SK-N-SH treated with all-trans-retinoic acid at 6 μM for 48 hours (cell line): ENCODE data around the gene AOPEP.

Source experiments
- ATAC-seq: fragments of 200-7000 bp; cut with Tn5 transposase; 3 replicates; pipeline ENCODE4 v1.9.1; 2020; ENCODE audit warnings: mild to moderate bottlenecking, moderate library complexity
- ARNTL ChIP-seq: fragments of 450-650 bp; formaldehyde crosslinking; IDR thresholded peaks from 2 replicates; pipeline ENCODE4 v1.5.0; 2020; ENCODE audit warnings: low read depth, mild to moderate bottlenecking, moderate library complexity, borderline replicate concordance
- BACH2 ChIP-seq: fragments of 250-450 bp; sonication (Bioruptor Pico); IDR thresholded peaks from 2 replicates; pipeline ENCODE4 v1.9.0; 2021; ENCODE audit warnings: mild to moderate bottlenecking, borderline replicate concordance
- CREB5 ChIP-seq: fragments of 250-450 bp; sonication (Bioruptor Pico); IDR thresholded peaks from 2 replicates; pipeline ENCODE4 v1.5.1; 2020; ENCODE audit warnings: low read depth, mild to moderate bottlenecking, moderate library complexity
- CSDC2 ChIP-seq: fragments of 250-450 bp; sonication (Bioruptor Pico); IDR thresholded peaks from 2 replicates; pipeline ENCODE4 v1.5.0; 2020; ENCODE audit warnings: mild to moderate bottlenecking, moderate library complexity
- CSRNP3 ChIP-seq: fragments of 250-450 bp; sonication (Bioruptor Pico); IDR thresholded peaks from 2 replicates; pipeline ENCODE4 v1.5.1; 2021; ENCODE audit warnings: mild to moderate bottlenecking, moderate library complexity
- ESRRG ChIP-seq: fragments of 250-450 bp; sonication (Bioruptor Pico); IDR thresholded peaks from 2 replicates; pipeline ENCODE4 v1.6.1; 2021; ENCODE audit warnings: mild to moderate bottlenecking
- GLIS3 ChIP-seq: fragments of 250-450 bp; sonication (Bioruptor Pico); IDR thresholded peaks from 2 replicates; pipeline ENCODE4 v1.5.0; 2020; ENCODE audit warnings: mild to moderate bottlenecking, moderate library complexity
- ISL1 ChIP-seq: fragments of 250-450 bp; sonication (Bioruptor Pico); IDR thresholded peaks from 2 replicates; pipeline ENCODE4 v2.1.2; 2022; ENCODE audit warnings: mild to moderate bottlenecking, moderate library complexity
- POU6F1 ChIP-seq: fragments of 250-450 bp; sonication (Bioruptor Pico); IDR thresholded peaks from 2 replicates; pipeline ENCODE4 v1.8.0; 2021; ENCODE audit warnings: low read depth, mild to moderate bottlenecking, moderate library complexity, borderline replicate concordance
- PPARA ChIP-seq: fragments of 250-450 bp; sonication (Bioruptor Pico); IDR thresholded peaks from 2 replicates; pipeline ENCODE4 v1.5.0; 2020; ENCODE audit warnings: mild to moderate bottlenecking, borderline replicate concordance
- RARB ChIP-seq: fragments of 250-450 bp; sonication (Bioruptor Pico); IDR thresholded peaks from 2 replicates; pipeline ENCODE4 v1.8.0; 2021; ENCODE audit warnings: mild to moderate bottlenecking, moderate library complexity
- SNAI2 ChIP-seq: fragments of 250-450 bp; sonication (Bioruptor Pico); IDR thresholded peaks from 2 replicates; pipeline ENCODE4 v1.5.0; 2020; ENCODE audit warnings: mild to moderate bottlenecking, moderate library complexity
- TCF4 ChIP-seq: fragments of 250-450 bp; sonication (Bioruptor Pico); IDR thresholded peaks from 2 replicates; pipeline ENCODE4 v1.8.0; 2021; ENCODE audit warnings: mild to moderate bottlenecking, moderate library complexity, borderline replicate concordance
- TOX ChIP-seq: fragments of 250-450 bp; sonication (Bioruptor Pico); IDR thresholded peaks from 2 replicates; pipeline ENCODE4 v1.8.0; 2021; ENCODE audit warnings: mild to moderate bottlenecking, moderate library complexity, borderline replicate concordance
- ZC3H10 ChIP-seq: fragments of 250-450 bp; sonication (Bioruptor Pico); IDR thresholded peaks from 2 replicates; pipeline ENCODE4 v1.5.1; 2021; ENCODE audit warnings: mild to moderate bottlenecking, moderate library complexity
- ZFP3 ChIP-seq: fragments of 250-450 bp; sonication (Bioruptor Pico); IDR thresholded peaks from 2 replicates; pipeline ENCODE4 v1.5.0; 2020; ENCODE audit warnings: mild to moderate bottlenecking, moderate library complexity
- ZFP30 ChIP-seq: fragments of 450-650 bp; formaldehyde crosslinking; IDR thresholded peaks from 2 replicates; pipeline ENCODE4 v1.5.0; 2022; ENCODE audit warnings: mild to moderate bottlenecking, moderate library complexity
- ZNF565 ChIP-seq: fragments of 450-650 bp; formaldehyde crosslinking; conservative IDR thresholded peaks from 2 replicates; pipeline ENCODE4 v1.5.0; 2020; ENCODE audit warnings: low read depth, mild to moderate bottlenecking, moderate library complexity
- ZNF70 ChIP-seq: fragments of 450-650 bp; formaldehyde crosslinking; IDR thresholded peaks from 2 replicates; pipeline ENCODE4 v1.5.0; 2020; ENCODE audit warnings: mild to moderate bottlenecking, moderate library complexity
- ZNF8 ChIP-seq: fragments of 450-650 bp; formaldehyde crosslinking; IDR thresholded peaks from 2 replicates; pipeline ENCODE4 v1.5.0; 2020; ENCODE audit warnings: mild to moderate bottlenecking, moderate library complexity
- TF ChIP-seq, protein P1 (sequence below): fragments of 250-450 bp; sonication (Bioruptor Pico); IDR thresholded peaks from 2 replicates; pipeline ENCODE4 v1.5.0; 2020; ENCODE audit warnings: mild to moderate bottlenecking, moderate library complexity
- TF ChIP-seq, protein P2 (sequence below): fragments of 250-450 bp; sonication (Bioruptor Pico); IDR thresholded peaks from 2 replicates; pipeline ENCODE4 v1.8.0; 2020; ENCODE audit warnings: mild to moderate bottlenecking, moderate library complexity, borderline replicate concordance

AOPEP gene

GRCh38 chr9:95027914-95028852 is 301.7 kb downstream of the AOPEP start:
- no peak for TF ChIP-seq PPARA
- TF ChIP-seq RARB (CRISPR knock-in tag): no peak
- no peak for TF ChIP-seq BACH2 (CRISPR knock-in tag)
- TF ChIP-seq ZFP3 (CRISPR knock-in tag): no peak
- TF ChIP-seq GLIS3: no peak
- TF ChIP-seq ARNTL: no peak
- TF ChIP-seq, protein P1, sequence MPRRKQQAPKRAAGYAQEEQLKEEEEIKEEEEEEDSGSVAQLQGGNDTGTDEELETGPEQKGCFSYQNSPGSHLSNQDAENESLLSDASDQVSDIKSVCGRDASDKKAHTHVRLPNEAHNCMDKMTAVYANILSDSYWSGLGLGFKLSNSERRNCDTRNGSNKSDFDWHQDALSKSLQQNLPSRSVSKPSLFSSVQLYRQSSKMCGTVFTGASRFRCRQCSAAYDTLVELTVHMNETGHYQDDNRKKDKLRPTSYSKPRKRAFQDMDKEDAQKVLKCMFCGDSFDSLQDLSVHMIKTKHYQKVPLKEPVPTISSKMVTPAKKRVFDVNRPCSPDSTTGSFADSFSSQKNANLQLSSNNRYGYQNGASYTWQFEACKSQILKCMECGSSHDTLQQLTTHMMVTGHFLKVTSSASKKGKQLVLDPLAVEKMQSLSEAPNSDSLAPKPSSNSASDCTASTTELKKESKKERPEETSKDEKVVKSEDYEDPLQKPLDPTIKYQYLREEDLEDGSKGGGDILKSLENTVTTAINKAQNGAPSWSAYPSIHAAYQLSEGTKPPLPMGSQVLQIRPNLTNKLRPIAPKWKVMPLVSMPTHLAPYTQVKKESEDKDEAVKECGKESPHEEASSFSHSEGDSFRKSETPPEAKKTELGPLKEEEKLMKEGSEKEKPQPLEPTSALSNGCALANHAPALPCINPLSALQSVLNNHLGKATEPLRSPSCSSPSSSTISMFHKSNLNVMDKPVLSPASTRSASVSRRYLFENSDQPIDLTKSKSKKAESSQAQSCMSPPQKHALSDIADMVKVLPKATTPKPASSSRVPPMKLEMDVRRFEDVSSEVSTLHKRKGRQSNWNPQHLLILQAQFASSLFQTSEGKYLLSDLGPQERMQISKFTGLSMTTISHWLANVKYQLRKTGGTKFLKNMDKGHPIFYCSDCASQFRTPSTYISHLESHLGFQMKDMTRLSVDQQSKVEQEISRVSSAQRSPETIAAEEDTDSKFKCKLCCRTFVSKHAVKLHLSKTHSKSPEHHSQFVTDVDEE (CRISPR knock-in tag): no peak
- no peak for ATAC-seq

DNA sequence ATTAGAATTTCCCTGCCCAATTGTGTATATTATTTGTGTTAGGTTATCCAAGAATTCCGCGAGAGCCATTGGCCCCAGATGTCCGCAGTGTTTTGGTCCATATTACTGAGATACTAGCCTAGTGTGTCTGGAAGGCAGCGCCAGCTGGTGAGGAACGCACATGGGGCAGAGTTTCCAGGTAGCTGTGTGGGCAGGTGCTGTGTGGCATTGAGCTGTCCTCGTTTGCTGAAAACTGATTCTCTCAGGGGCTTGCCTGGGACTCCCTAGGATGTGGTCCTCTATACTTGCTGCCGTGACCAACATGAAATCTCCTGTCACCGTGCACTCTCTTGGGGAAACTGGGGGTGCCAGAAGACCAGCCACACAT is 302.3 kb downstream of the AOPEP start:
- ATAC-seq: no peak
- TF ChIP-seq CSDC2 (CRISPR knock-in tag): no peak
- no peak for TF ChIP-seq ZFP30 (CRISPR knock-in tag)
- TF ChIP-seq ZNF70: no peak
- no peak for TF ChIP-seq ESRRG
- no peak for TF ChIP-seq TOX
- no peak for TF ChIP-seq CSRNP3 (CRISPR knock-in tag)
- TF ChIP-seq CREB5 (CRISPR knock-in tag): no peak
- TF ChIP-seq POU6F1 (CRISPR knock-in tag): no peak
- TF ChIP-seq, protein P2, sequence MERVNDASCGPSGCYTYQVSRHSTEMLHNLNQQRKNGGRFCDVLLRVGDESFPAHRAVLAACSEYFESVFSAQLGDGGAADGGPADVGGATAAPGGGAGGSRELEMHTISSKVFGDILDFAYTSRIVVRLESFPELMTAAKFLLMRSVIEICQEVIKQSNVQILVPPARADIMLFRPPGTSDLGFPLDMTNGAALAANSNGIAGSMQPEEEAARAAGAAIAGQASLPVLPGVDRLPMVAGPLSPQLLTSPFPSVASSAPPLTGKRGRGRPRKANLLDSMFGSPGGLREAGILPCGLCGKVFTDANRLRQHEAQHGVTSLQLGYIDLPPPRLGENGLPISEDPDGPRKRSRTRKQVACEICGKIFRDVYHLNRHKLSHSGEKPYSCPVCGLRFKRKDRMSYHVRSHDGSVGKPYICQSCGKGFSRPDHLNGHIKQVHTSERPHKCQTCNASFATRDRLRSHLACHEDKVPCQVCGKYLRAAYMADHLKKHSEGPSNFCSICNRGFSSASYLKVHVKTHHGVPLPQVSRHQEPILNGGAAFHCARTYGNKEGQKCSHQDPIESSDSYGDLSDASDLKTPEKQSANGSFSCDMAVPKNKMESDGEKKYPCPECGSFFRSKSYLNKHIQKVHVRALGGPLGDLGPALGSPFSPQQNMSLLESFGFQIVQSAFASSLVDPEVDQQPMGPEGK (CRISPR knock-in tag): no peak
- no peak for TF ChIP-seq ARNTL
- no peak for TF ChIP-seq SNAI2 (CRISPR knock-in tag)
- TF ChIP-seq ZFP3 (CRISPR knock-in tag): no peak
- no peak for TF ChIP-seq BACH2 (CRISPR knock-in tag)
- TF ChIP-seq ISL1 (CRISPR knock-in tag): no peak
- TF ChIP-seq RARB (CRISPR knock-in tag): no peak
- no peak for TF ChIP-seq ZC3H10 (CRISPR knock-in tag)
- TF ChIP-seq ZNF565 (CRISPR knock-in tag): no peak
- TF ChIP-seq PPARA: no peak
- no peak for TF ChIP-seq ZNF8 (CRISPR knock-in tag)
- TF ChIP-seq TCF4: no peak

- ATAC-seq: no peak
- TF ChIP-seq TCF4 (no peak), CREB5 (CRISPR knock-in tag) (no peak)
Observed at GRCh38 chr9:95029288-95029687, 302.8 kb downstream of the AOPEP start.
